ENCODE results near the gene PPP2R5B. TPM values are rescaled to one million over a fixed set of nuclear protein-coding genes. Genes with fewer than 3 reads are reported as not detected.
A peak's percentile ranks its signal among the peaks of the same experiment; 100 is the strongest.

PPP2R5B gene
- total RNA-seq, 1 donor from 2014 or later: 5.7 TPM

MicroRNAs within 50 kb of the gene (microRNA counts, 767-probe panel; counts per million panel counts)
- 460 counts per million, percentile 90 among the panel's probes with 10 or more counts for microRNA hsa-miR-192-5p

Small RNA genes lying within 50 kb of the gene (microRNA-seq; reads per million reads assigned to microRNA genes)
- gene MIR6749 (not detected), gene MIR6750 (0.91 reads per million)

Small RNA genes lying within 50 kb of the gene (small RNA-seq; reads per million reads assigned to genes)
- gene MIR6749: not detected
- not detected for gene MIR6750

Other genes starting within 250 kb of the PPP2R5B start
- gene NRXN2, start 201.5 kb upstream of the PPP2R5B start, total RNA-seq (ENCODE audit: low replicate concordance): 2.2 and 9.2 TPM in 2 replicates
- 0.06 and 1.8 TPM in 2 replicates for gene RASGRP2, start 180.5 kb upstream of the PPP2R5B start, total RNA-seq (ENCODE audit: low replicate concordance)
- gene PYGM, start 164.7 kb upstream of the PPP2R5B start, total RNA-seq (ENCODE audit: low replicate concordance): 1.4 and 2.2 TPM in 2 replicates
- 140 and 193 TPM in 2 replicates for gene SF1, start 146.1 kb upstream of the PPP2R5B start, total RNA-seq (ENCODE audit: low replicate concordance)
- 15.8 and 27.7 TPM in 2 replicates for gene MAP4K2, start 121.5 kb upstream of the PPP2R5B start, total RNA-seq (ENCODE audit: low replicate concordance)
- gene MEN1, start 114.1 kb upstream of the PPP2R5B start, total RNA-seq (ENCODE audit: low replicate concordance): 11.4 and 34.9 TPM in 2 replicates
- 0.62 and 2.1 TPM in 2 replicates for gene CDC42BPG, start 80.0 kb upstream of the PPP2R5B start, total RNA-seq (ENCODE audit: low replicate concordance)
- 19.8 and 39.7 TPM in 2 replicates for gene EHD1, start 46.1 kb upstream of the PPP2R5B start, total RNA-seq (ENCODE audit: low replicate concordance)
- gene ATG2A, start 7.5 kb upstream of the PPP2R5B start, total RNA-seq (ENCODE audit: low replicate concordance): 4.4 and 16.6 TPM in 2 replicates
- 1.5 TPM in 1 of 2 replicates, not detected in the other for gene GPHA2, start 11.2 kb downstream of the PPP2R5B start, total RNA-seq (ENCODE audit: low replicate concordance)
- 0.06 TPM in 1 of 2 replicates, not detected in the other for gene MAJIN, start 47.4 kb downstream of the PPP2R5B start, total RNA-seq (ENCODE audit: low replicate concordance)
- gene BATF2, start 72.3 kb downstream of the PPP2R5B start, total RNA-seq (ENCODE audit: low replicate concordance): 0.28 TPM in 1 of 2 replicates, not detected in the other
- gene ARL2, start 89.5 kb downstream of the PPP2R5B start, total RNA-seq (ENCODE audit: low replicate concordance): 171 and 287 TPM in 2 replicates
- 10.7 and 16.8 TPM in 2 replicates for gene SNX15, start 102.8 kb downstream of the PPP2R5B start, total RNA-seq (ENCODE audit: low replicate concordance)
- gene SAC3D1, start 116.5 kb downstream of the PPP2R5B start, total RNA-seq (ENCODE audit: low replicate concordance): 3.0 and 13.2 TPM in 2 replicates
- 0.80 and 3.0 TPM in 2 replicates for gene NAALADL1, start 133.9 kb downstream of the PPP2R5B start, total RNA-seq (ENCODE audit: low replicate concordance)
- gene CDCA5, start 159.4 kb downstream of the PPP2R5B start, total RNA-seq (ENCODE audit: low replicate concordance): 46.7 and 57.3 TPM in 2 replicates
- gene ZFPL1, start 159.5 kb downstream of the PPP2R5B start, total RNA-seq (ENCODE audit: low replicate concordance): 12.6 and 36.1 TPM in 2 replicates
- 80.4 and 252 TPM in 2 replicates for gene VPS51, start 171.5 kb downstream of the PPP2R5B start, total RNA-seq (ENCODE audit: low replicate concordance)
- 36.1 and 109 TPM in 2 replicates for gene TM7SF2, start 187.2 kb downstream of the PPP2R5B start, total RNA-seq (ENCODE audit: low replicate concordance)
- gene ZNHIT2, start 193.0 kb downstream of the PPP2R5B start, total RNA-seq (ENCODE audit: low replicate concordance): 1.5 and 8.1 TPM in 2 replicates
- 227 and 288 TPM in 2 replicates for gene FAU, start 197.4 kb downstream of the PPP2R5B start, total RNA-seq (ENCODE audit: low replicate concordance)
- 38.3 and 57.5 TPM in 2 replicates for gene MRPL49, start 197.6 kb downstream of the PPP2R5B start, total RNA-seq (ENCODE audit: low replicate concordance)
- gene SYVN1, start 209.8 kb downstream of the PPP2R5B start, total RNA-seq (ENCODE audit: low replicate concordance): 7.2 and 12.0 TPM in 2 replicates
- not detected in 2 replicates for gene SPDYC, start 245.5 kb downstream of the PPP2R5B start, total RNA-seq (ENCODE audit: low replicate concordance)